ENCODE measurements around the gene LMNA.

LMNA gene

DNA sequence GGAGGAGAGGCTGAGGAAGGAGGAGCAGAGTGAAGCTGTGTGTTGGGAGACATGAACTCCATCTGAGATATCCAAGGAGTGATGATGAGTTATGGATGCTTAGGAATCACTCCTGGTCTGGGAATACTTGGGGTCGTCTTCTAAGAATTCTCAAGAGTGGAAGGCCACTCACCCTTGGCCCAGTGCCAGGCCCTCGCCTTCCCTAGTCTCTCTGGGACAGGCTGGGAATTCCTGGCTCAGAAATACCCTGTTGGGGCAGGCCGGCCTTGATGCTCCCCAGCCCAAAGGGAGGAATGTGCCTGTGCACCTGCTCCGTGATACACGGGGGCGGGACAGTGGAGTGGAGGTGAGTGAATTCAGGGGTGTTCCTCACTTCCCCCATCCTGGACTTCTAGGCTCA is 12.6 kb upstream of the LMNA start:
- Histone ChIP-seq H3K4me3 (ENCODE audit: low read length) (no peak overlapping the region), H3K36me3 (ENCODE audit: control insufficient read depth, low read length) (no peaks in the 10 kb centered on the region), H3K9me2 (replicated peaks; ENCODE audit: control insufficient read depth, low read length) (no peaks in the 10 kb centered on the region), H4K20me1 (ENCODE audit: control insufficient read depth, insufficient read depth, low read depth, low read length) (no peaks in the 10 kb centered on the region), H3K27ac (ENCODE audit: low read depth, low read length) (no peak overlapping the region), H3F3A (ENCODE audit: control insufficient read depth, insufficient read depth) (peaks cover 3% of the 10 kb centered on the region), H3K4me2 (ENCODE audit: low read length) (no peak overlapping the region), H3K4me1 (ENCODE audit: control insufficient read depth, low read length) (peaks cover 48% of the 10 kb centered on the region), H3K9me3 (ENCODE audit: control insufficient read depth, insufficient read depth, low read length) (no peaks in the 10 kb centered on the region), H3K79me2 (ENCODE audit: control insufficient read depth, low read length) (no peaks in the 10 kb centered on the region), H3K27me3 (ENCODE audit: control insufficient read depth, low read length) (no peaks in the 10 kb centered on the region)
- no peak for TF ChIP-seq EZH2phosphoT487 (IDR thresholded peaks at IDR 0.05; ENCODE audit: borderline replicate concordance, low read length)
- TF ChIP-seq, protein P1, sequence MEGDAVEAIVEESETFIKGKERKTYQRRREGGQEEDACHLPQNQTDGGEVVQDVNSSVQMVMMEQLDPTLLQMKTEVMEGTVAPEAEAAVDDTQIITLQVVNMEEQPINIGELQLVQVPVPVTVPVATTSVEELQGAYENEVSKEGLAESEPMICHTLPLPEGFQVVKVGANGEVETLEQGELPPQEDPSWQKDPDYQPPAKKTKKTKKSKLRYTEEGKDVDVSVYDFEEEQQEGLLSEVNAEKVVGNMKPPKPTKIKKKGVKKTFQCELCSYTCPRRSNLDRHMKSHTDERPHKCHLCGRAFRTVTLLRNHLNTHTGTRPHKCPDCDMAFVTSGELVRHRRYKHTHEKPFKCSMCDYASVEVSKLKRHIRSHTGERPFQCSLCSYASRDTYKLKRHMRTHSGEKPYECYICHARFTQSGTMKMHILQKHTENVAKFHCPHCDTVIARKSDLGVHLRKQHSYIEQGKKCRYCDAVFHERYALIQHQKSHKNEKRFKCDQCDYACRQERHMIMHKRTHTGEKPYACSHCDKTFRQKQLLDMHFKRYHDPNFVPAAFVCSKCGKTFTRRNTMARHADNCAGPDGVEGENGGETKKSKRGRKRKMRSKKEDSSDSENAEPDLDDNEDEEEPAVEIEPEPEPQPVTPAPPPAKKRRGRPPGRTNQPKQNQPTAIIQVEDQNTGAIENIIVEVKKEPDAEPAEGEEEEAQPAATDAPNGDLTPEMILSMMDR (IDR thresholded peaks at IDR 0.05; ENCODE audit: low read depth, low read length, poor library complexity, severe bottlenecking) = no peak

DNA sequence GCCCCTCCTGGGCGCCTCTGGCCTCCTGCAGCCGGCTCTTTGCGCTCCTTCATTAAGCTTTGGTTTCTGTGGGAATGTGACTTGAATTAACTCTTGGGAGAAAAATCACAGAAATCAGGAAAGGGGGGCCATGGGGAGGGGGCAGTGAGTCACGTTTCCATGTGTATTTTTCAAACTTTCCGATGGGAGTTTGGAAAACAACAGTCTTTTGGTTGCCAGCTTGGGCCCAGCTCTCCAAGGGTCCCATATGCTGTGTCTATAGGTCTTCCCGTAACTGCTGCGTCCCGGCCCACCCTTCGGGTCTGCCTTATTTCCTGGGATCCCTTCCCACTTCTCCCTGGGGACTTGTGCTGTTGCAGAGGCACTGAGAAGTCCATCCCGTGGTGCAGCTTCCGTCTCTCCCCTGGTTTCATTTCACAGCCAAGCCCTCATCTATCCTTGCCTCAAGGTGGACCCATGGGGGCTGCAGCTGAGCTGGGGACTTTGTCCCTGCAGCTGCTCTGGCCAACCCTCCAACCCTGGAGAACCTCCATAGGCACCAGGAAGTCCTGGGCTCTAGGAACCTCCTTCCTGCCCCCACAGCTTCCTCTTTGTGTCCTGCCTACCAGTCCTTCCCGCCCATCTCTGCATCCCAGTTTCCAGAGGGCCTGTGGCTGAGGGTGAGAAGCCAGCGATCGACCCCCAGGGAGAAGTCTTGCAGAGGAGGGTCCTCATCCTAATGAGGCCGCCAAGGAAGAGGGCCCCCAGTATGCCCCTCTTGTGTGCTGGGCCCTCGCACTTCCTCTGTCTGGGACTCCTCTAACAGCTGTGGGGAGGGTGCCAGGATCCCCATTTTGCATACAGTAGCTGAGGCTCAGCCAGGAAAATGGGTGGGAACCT is 11.6 kb upstream of the LMNA start:
- peaks cover 5% of the 10 kb centered on the region for H3F3A ChIP-seq (ENCODE audit: control insufficient read depth, insufficient read depth)
- H3K36me3 ChIP-seq (ENCODE audit: control insufficient read depth, low read length) = no peaks in the 10 kb centered on the region
- H3K9me2 ChIP-seq (replicated peaks; ENCODE audit: control insufficient read depth, low read length) = no peaks in the 10 kb centered on the region
- H3K27ac ChIP-seq (ENCODE audit: low read depth, low read length) = no peak overlapping the region
- no peak overlapping the region for H3K4me2 ChIP-seq (ENCODE audit: low read length)
- no peaks in the 10 kb centered on the region for H3K27me3 ChIP-seq (ENCODE audit: control insufficient read depth, low read length)
- H3K79me2 ChIP-seq (ENCODE audit: control insufficient read depth, low read length) = no peaks in the 10 kb centered on the region
- peaks cover 46% of the 10 kb centered on the region for H3K4me1 ChIP-seq (ENCODE audit: control insufficient read depth, low read length)
- no peaks in the 10 kb centered on the region for H3K9me3 ChIP-seq (ENCODE audit: control insufficient read depth, insufficient read depth, low read length)
- TF ChIP-seq EZH2phosphoT487 (IDR thresholded peaks at IDR 0.05; ENCODE audit: borderline replicate concordance, low read length) = no peak
- TF ChIP-seq, protein P1 (IDR thresholded peaks at IDR 0.05; ENCODE audit: low read depth, low read length, poor library complexity, severe bottlenecking) = no peak
- H3K4me3 ChIP-seq (ENCODE audit: low read length) = no peak overlapping the region
- H4K20me1 ChIP-seq (ENCODE audit: control insufficient read depth, insufficient read depth, low read depth, low read length) = no peaks in the 10 kb centered on the region

DNA sequence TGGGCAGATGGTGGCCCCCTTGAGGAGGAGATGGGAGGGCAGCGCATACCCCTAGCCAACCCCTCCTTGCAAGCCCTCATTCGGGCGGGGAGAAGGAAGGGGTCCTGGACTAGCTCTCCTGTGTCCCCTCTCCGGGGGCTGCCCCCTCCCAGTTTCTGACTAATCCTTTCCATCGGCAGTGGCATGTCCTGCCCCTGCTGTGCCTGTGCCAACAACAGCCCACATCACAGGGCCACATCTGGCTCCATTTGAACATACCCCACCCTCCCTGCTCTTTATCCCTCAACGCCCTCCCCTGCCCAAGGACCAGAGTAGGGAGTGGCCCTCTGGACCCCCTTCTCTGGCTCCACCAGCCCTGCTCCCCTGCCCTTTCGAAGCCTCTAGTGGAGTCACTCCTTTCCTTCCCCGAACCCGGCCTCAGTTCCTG is 11.0 kb upstream of the LMNA start:
- no peaks in the 10 kb centered on the region for H3K36me3 ChIP-seq (ENCODE audit: control insufficient read depth, low read length)
- no peak overlapping the region for H3K4me2 ChIP-seq (ENCODE audit: low read length)
- TF ChIP-seq, protein P1 (IDR thresholded peaks at IDR 0.05; ENCODE audit: low read depth, low read length, poor library complexity, severe bottlenecking) = no peak
- no peak for TF ChIP-seq EZH2phosphoT487 (IDR thresholded peaks at IDR 0.05; ENCODE audit: borderline replicate concordance, low read length)
- no peaks in the 10 kb centered on the region for H3K79me2 ChIP-seq (ENCODE audit: control insufficient read depth, low read length)
- H3K4me1 ChIP-seq (ENCODE audit: control insufficient read depth, low read length) = peaks cover 46% of the 10 kb centered on the region
- H3K27ac ChIP-seq (ENCODE audit: low read depth, low read length) = no peak overlapping the region
- H3K9me3 ChIP-seq (ENCODE audit: control insufficient read depth, insufficient read depth, low read length) = no peaks in the 10 kb centered on the region
- H3K9me2 ChIP-seq (replicated peaks; ENCODE audit: control insufficient read depth, low read length) = no peaks in the 10 kb centered on the region
- H3F3A ChIP-seq (ENCODE audit: control insufficient read depth, insufficient read depth) = peaks cover 5% of the 10 kb centered on the region
- H4K20me1 ChIP-seq (ENCODE audit: control insufficient read depth, insufficient read depth, low read depth, low read length) = no peaks in the 10 kb centered on the region
- H3K4me3 ChIP-seq (ENCODE audit: low read length) = no peak overlapping the region
- no peaks in the 10 kb centered on the region for H3K27me3 ChIP-seq (ENCODE audit: control insufficient read depth, low read length)
